ENCODE data around the gene ITPRID1.

The ITPRID1 gene

DNA sequence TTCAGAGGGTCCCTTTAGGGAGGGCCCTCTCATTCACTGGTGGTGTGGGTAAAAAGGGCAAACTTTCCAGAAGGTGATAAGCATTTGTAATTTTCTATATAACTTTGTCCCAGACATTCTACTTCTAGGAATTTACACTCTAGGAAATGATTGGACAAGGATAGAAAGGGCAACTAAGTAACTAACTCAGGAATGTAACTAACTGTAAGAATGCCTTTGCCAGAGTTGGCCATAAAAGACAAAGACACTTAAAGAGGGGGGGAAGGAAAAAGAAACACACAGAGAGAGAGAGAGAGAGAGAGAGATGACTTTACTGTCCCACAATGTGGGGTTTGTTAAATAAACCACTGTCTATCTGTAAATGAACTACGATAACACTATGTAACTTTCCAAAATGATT lies 38.5 kb upstream of the ITPRID1 start:
- Histone ChIP-seq H3K36me3 (ENCODE audit: insufficient read depth) (no peaks in the 10 kb centered on the region), H3K27me3 (ENCODE audit: insufficient read depth, low read depth) (no peaks in the 10 kb centered on the region), H2AFZ (ENCODE audit: low read depth) (no peak overlapping the region), H3K4me1 (ENCODE audit: low read depth, poor library complexity, severe bottlenecking) (no peaks in the 10 kb centered on the region), H3K27ac (no peak overlapping the region), H3K4me3 (IDR thresholded peaks at IDR 0.05; ENCODE audit: insufficient read depth, low read depth, low read length) (no peak overlapping the region), H3K4me2 (no peak overlapping the region), H3K9ac (no peak overlapping the region), H4K20me1 (ENCODE audit: insufficient read depth) (no peaks in the 10 kb centered on the region), H3K79me2 (ENCODE audit: insufficient read depth, low read depth) (no peaks in the 10 kb centered on the region)
- TF ChIP-seq, protein P1, sequence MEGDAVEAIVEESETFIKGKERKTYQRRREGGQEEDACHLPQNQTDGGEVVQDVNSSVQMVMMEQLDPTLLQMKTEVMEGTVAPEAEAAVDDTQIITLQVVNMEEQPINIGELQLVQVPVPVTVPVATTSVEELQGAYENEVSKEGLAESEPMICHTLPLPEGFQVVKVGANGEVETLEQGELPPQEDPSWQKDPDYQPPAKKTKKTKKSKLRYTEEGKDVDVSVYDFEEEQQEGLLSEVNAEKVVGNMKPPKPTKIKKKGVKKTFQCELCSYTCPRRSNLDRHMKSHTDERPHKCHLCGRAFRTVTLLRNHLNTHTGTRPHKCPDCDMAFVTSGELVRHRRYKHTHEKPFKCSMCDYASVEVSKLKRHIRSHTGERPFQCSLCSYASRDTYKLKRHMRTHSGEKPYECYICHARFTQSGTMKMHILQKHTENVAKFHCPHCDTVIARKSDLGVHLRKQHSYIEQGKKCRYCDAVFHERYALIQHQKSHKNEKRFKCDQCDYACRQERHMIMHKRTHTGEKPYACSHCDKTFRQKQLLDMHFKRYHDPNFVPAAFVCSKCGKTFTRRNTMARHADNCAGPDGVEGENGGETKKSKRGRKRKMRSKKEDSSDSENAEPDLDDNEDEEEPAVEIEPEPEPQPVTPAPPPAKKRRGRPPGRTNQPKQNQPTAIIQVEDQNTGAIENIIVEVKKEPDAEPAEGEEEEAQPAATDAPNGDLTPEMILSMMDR (conservative IDR thresholded peaks at IDR 0.05; ENCODE audit: low read depth, low read length): no peak

- H3K4me1 ChIP-seq (ENCODE audit: low read depth, poor library complexity, severe bottlenecking): no peaks in the 10 kb centered on the region
- no peaks in the 10 kb centered on the region for H3K36me3 ChIP-seq (ENCODE audit: insufficient read depth)
- no peaks in the 10 kb centered on the region for H4K20me1 ChIP-seq (ENCODE audit: insufficient read depth)
- H3K27ac ChIP-seq: no peak overlapping the region
- no peaks in the 10 kb centered on the region for H3K79me2 ChIP-seq (ENCODE audit: insufficient read depth, low read depth)
- H3K4me2 ChIP-seq: no peak overlapping the region
- H3K4me3 ChIP-seq (IDR thresholded peaks at IDR 0.05; ENCODE audit: insufficient read depth, low read depth, low read length): no peak overlapping the region
- TF ChIP-seq, protein P1 (conservative IDR thresholded peaks at IDR 0.05; ENCODE audit: low read depth, low read length): no peak
- H3K9ac ChIP-seq: no peak overlapping the region
- H2AFZ ChIP-seq (ENCODE audit: low read depth): no peak overlapping the region
- no peaks in the 10 kb centered on the region for H3K27me3 ChIP-seq (ENCODE audit: insufficient read depth, low read depth)
These were observed 37.7 kb upstream of the ITPRID1 start for GRCh38 chr7:31476073-31476745.

DNA sequence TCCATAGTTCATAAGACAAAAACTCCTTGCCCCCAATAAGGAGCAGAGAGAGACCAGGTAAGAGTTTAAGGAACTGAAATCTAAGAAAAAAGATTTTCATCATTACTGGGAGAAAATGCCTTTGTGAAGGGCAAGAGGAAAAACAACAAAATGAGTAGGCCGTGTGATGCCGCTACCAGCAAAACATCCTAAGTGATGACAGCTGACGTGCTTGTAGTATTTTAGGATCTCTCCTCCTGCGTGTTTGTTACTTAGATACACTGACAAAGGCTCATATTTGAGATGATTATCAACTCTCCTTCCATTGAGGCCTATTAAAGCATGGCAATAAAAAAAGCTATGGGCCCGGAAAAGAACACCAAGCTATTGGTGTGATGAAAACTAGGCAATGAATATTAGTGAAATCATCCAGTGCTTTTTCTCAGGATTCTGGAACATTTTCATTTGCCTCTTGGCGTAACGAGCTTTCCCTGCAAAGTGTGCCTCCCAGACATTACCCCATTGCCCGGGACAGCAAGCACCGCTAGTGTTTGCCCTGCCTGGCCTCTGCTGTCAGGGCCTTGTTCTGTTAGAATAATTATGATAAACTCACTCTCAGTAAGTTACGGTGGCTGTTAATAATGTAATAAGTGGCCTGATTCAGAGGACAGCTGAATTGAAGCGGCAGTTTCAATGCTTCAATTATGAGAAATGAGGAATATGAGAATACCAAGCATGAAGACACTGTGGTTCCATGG lies 36.8 kb upstream of the ITPRID1 start:
- Histone ChIP-seq H3K4me1 (ENCODE audit: low read depth, poor library complexity, severe bottlenecking) (no peaks in the 10 kb centered on the region), H2AFZ (ENCODE audit: low read depth) (no peak overlapping the region), H3K4me3 (IDR thresholded peaks at IDR 0.05; ENCODE audit: insufficient read depth, low read depth, low read length) (no peak overlapping the region), H3K36me3 (ENCODE audit: insufficient read depth) (no peaks in the 10 kb centered on the region), H3K27me3 (ENCODE audit: insufficient read depth, low read depth) (no peaks in the 10 kb centered on the region), H3K79me2 (ENCODE audit: insufficient read depth, low read depth) (no peaks in the 10 kb centered on the region), H3K9ac (no peak overlapping the region), H3K27ac (no peak overlapping the region), H4K20me1 (ENCODE audit: insufficient read depth) (no peaks in the 10 kb centered on the region), H3K4me2 (no peak overlapping the region)
- TF ChIP-seq, protein P1 (conservative IDR thresholded peaks at IDR 0.05; ENCODE audit: low read depth, low read length): no peak

GRCh38 chr7:31478018-31478417 lies 35.9 kb upstream of the ITPRID1 start:
- Histone ChIP-seq H3K79me2 (ENCODE audit: insufficient read depth, low read depth) (no peaks in the 10 kb centered on the region), H2AFZ (ENCODE audit: low read depth) (no peak overlapping the region), H3K27me3 (ENCODE audit: insufficient read depth, low read depth) (no peaks in the 10 kb centered on the region), H4K20me1 (ENCODE audit: insufficient read depth) (no peaks in the 10 kb centered on the region), H3K36me3 (ENCODE audit: insufficient read depth) (no peaks in the 10 kb centered on the region), H3K4me1 (ENCODE audit: low read depth, poor library complexity, severe bottlenecking) (no peaks in the 10 kb centered on the region), H3K27ac (no peak overlapping the region), H3K4me2 (no peak overlapping the region), H3K9ac (no peak overlapping the region), H3K4me3 (IDR thresholded peaks at IDR 0.05; ENCODE audit: insufficient read depth, low read depth, low read length) (no peak overlapping the region)
- TF ChIP-seq, protein P1 (conservative IDR thresholded peaks at IDR 0.05; ENCODE audit: low read depth, low read length): no peak

All from KMS-11 (cell line).